GM18499 (cell line): ENCODE measurements around the gene GFI1B.
"Not testable (repeated sequence)": the region's sequence is repeated elsewhere in the genome, so short reads cannot be mapped to it uniquely, and the experiment has no call there.

Source experiments
- ATAC-seq: cut with Tn5 transposase; IDR thresholded peaks from one replicate; pipeline ENCODE4 v1.9.1; 2021; ENCODE audit warnings: moderate number of reproducible peaks; ENCODE audit not compliant: insufficient read depth, unreplicated experiment

Gene GFI1B

GRCh38 chr9:132989998-132990557, 11.6 kb downstream of the GFI1B start:
- ATAC-seq, result not testable (repeated sequence)

- ATAC-seq, result no peak
Measured at GRCh38 chr9:132990781-132991180, 12.3 kb downstream of the GFI1B start.

- ATAC-seq, result no peak
Measured at GRCh38 chr9:132991351-132992300, 13.1 kb downstream of the GFI1B start.

- ATAC-seq, result no peak
Measured at GRCh38 chr9:132993511-132993939, 15.0 kb downstream of the GFI1B start.

GRCh38 chr9:132994410-132995120, 16.1 kb downstream of the GFI1B start:
- no peak for ATAC-seq

GRCh38 chr9:132995121-132995420, 16.6 kb downstream of the GFI1B start:
- ATAC-seq, result no peak

GRCh38 chr9:132995879-132996278, 17.4 kb downstream of the GFI1B start:
- no peak for ATAC-seq

- ATAC-seq, result no peak
Measured at GRCh38 chr9:132996526-132996925, 18.0 kb downstream of the GFI1B start.

GRCh38 chr9:132997591-132997990, 19.1 kb downstream of the GFI1B start:
- no peak for ATAC-seq

GRCh38 chr9:132998221-132998620, 19.7 kb downstream of the GFI1B start:
- ATAC-seq, result not testable (repeated sequence)

- no peak for ATAC-seq
Measured at GRCh38 chr9:132998831-132999635, 20.5 kb downstream of the GFI1B start.

- ATAC-seq, result no peak
Measured at GRCh38 chr9:133002147-133003070, 23.9 kb downstream of the GFI1B start.

GRCh38 chr9:133003071-133003461, 24.6 kb downstream of the GFI1B start:
- no peak for ATAC-seq

- no peak for ATAC-seq
Measured at GRCh38 chr9:133003671-133004090, 25.2 kb downstream of the GFI1B start.

- no peak for ATAC-seq
Measured at GRCh38 chr9:133004091-133004998, 25.9 kb downstream of the GFI1B start.

GRCh38 chr9:133004999-133005760, 26.7 kb downstream of the GFI1B start:
- ATAC-seq, result no peak

GRCh38 chr9:133005957-133006356, 27.5 kb downstream of the GFI1B start:
- no peak for ATAC-seq
